PFSK-1 (cell line): ENCODE data around the gene TNNC1.

ENCODE experiments used
- POLR2AphosphoS5 ChIP-seq: IDR thresholded peaks from 2 replicates; pipeline ENCODE4 v1.6.1; 2012; ENCODE audit warnings: low read depth, mild to moderate bottlenecking, control low read depth, low read length, moderate library complexity
- TAF1 ChIP-seq: IDR thresholded peaks from 2 replicates; pipeline ENCODE4 v1.6.1; 2012; ENCODE audit warnings: low read length, control low read depth, borderline replicate concordance; ENCODE audit not compliant: insufficient read depth

DNA sequence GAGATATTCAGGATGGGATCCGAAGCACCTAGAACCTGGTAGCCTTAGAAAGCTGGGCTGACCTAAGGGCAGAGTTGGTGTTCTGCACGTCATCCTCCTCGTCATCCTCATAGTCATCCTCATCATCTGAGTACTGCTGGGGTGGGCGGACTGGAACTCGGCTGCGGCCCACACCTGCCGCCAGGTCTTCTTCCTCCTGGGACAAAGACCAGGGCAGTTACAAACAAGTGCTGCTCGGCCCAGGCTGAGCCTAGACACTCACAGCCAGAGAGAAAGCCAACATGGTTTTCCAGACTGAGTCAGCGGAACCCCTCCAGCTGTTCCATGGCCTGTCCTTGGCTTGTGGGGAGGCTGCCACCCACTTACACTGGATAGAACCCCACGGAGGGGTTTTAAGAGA lies 49.5 kb downstream of the TNNC1 start:
- TF ChIP-seq POLR2AphosphoS5 (no peak), TAF1 (no peak)
